ENCODE results near the gene GABRR2.

DNA sequence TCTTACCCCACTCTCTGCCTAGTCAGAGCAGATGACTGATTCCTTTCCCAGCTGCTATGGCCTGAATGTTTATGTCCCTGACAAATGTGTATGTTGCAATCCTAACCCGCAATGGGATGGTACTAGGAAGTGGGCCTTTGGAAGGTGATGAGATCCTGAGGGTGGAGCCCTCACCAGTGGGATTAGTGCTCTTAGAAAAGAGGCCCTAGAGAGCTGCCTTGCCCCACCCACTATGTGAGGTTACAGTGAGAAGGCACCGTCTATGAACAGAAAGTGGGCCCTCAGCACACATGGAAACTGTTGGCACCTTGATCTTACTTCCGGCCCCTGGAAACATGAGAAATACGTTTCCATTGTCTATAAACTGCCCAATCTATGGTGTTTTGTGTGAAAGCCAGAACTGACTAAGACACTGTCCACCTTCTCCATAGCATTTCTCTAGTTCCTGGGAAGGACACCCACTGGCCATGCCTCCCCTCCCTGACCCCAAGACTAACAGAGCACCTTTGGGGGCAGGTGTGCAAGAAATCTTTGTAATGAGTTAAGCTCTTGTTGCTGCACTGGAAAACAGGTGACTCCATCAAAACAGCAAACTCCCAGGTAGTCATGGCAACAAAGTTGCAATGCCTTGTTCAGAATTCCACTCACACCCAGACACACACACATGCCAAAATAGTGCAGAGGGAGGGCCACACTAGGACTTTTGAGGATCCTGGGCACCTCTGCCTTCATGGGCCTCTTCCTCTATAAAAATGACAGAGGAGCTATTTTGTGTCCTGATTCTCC lies 16.2 kb downstream of the GABRR2 start:
- TF ChIP-seq, protein P1, sequence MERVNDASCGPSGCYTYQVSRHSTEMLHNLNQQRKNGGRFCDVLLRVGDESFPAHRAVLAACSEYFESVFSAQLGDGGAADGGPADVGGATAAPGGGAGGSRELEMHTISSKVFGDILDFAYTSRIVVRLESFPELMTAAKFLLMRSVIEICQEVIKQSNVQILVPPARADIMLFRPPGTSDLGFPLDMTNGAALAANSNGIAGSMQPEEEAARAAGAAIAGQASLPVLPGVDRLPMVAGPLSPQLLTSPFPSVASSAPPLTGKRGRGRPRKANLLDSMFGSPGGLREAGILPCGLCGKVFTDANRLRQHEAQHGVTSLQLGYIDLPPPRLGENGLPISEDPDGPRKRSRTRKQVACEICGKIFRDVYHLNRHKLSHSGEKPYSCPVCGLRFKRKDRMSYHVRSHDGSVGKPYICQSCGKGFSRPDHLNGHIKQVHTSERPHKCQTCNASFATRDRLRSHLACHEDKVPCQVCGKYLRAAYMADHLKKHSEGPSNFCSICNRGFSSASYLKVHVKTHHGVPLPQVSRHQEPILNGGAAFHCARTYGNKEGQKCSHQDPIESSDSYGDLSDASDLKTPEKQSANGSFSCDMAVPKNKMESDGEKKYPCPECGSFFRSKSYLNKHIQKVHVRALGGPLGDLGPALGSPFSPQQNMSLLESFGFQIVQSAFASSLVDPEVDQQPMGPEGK (CRISPR knock-in tag; IDR thresholded peaks at IDR 0.05; ENCODE audit: borderline replicate concordance): no peak
- no peak for TF ChIP-seq ARNTL (CRISPR knock-in tag; IDR thresholded peaks at IDR 0.05; ENCODE audit: borderline replicate concordance, low read depth)
- TF ChIP-seq OSR1 (CRISPR knock-in tag; IDR thresholded peaks at IDR 0.05): no peak
- TF ChIP-seq TOX (CRISPR knock-in tag; IDR thresholded peaks at IDR 0.05; ENCODE audit: borderline replicate concordance): no peak
- no peak for TF ChIP-seq ISL1 (CRISPR knock-in tag; IDR thresholded peaks at IDR 0.05)
- TF ChIP-seq ESRRG (CRISPR knock-in tag; IDR thresholded peaks at IDR 0.05): no peak
